WI38 (cell line): Measurements from ENCODE around the gene ANKRD36.
"Not testable (repeated sequence)": the region's sequence is repeated elsewhere in the genome, so short reads cannot be mapped to it uniquely, and the experiment has no call there.

Experiments used
- H3K4me3 ChIP-seq: 2 replicates; pipeline ENCODE4 v1.5.1; 2011; ENCODE audit warnings: low read depth, mild to moderate bottlenecking, control low read depth, low read length
- TF ChIP-seq, protein P1 (sequence below): IDR thresholded peaks from 2 replicates; pipeline ENCODE4 v1.5.1; 2012; ENCODE audit warnings: low read depth, mild to moderate bottlenecking, control low read depth, low read length

ANKRD36 gene

DNA sequence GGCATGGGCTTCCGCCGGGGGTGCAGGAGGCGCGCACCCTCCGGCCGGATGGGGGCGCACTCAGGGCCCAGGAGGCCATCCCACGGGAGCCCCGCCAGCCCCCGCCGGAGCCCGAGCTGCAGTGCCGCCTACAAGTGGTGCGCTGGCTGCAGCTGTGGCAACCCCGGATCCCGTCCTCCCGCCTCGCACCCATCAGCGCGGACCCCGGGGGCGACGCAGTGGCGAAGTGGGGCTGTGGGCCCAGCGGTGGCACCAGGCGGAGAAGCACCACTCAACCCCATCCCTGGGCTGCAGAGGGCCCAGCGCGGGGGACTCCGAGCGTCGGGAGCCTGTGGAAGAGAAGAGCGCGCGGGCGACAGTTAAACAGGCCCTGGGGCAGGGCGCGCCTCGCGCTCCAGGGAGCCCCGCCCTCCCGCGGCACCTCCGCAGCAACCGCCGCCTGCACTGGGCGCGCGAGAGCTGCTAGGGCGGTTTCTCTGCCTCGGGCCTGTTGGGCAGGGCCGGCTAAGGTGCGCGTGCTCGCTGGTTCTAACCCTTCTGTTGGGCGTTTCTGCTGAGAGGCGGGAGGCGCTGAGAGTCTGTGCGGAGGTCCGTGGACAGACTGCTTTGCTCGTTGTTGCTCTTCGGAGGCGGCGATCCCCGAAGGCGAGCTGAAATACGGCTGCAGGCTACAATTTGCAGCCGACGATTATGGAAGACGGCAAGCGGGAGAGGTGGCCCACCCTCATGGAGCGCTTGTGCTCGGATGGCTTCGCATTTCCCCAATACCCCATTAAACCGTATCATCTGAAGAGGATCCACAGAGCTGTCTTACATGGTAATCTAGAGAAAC is at the start of gene ANKRD36:
ANKRD36 (plus strand) TSS at position 104 of the 832 bp plus-strand sequence; CDS start at position 691, 587 bp downstream.
- peak within 1 kb of the TSS; percentile 62 for H3K4me3 ChIP-seq
- TF ChIP-seq, protein P1, sequence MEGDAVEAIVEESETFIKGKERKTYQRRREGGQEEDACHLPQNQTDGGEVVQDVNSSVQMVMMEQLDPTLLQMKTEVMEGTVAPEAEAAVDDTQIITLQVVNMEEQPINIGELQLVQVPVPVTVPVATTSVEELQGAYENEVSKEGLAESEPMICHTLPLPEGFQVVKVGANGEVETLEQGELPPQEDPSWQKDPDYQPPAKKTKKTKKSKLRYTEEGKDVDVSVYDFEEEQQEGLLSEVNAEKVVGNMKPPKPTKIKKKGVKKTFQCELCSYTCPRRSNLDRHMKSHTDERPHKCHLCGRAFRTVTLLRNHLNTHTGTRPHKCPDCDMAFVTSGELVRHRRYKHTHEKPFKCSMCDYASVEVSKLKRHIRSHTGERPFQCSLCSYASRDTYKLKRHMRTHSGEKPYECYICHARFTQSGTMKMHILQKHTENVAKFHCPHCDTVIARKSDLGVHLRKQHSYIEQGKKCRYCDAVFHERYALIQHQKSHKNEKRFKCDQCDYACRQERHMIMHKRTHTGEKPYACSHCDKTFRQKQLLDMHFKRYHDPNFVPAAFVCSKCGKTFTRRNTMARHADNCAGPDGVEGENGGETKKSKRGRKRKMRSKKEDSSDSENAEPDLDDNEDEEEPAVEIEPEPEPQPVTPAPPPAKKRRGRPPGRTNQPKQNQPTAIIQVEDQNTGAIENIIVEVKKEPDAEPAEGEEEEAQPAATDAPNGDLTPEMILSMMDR: peak; percentile 49; the same call in 1 of the 2 replicates

DNA sequence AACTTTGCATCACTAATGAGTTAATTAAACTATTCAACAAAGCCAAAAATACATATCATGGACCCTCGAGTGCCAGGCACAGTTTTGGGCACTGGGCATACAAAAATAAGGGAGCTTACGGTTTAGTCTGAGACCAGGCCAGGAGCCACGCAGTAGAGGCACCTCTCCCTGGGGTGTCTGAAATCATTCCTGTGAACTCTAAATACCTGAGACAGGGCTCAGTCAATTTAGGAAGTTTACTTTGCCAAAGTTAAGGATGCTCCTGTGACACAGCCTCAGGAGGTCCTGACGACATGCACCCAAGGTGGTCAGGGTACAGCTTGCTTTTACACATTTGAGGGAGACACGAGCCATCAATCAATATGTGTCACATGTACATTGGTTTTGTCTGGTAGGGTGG is 46.9 kb upstream of the ANKRD36 start:
- H3K4me3 ChIP-seq: not testable (repeated sequence)

DNA sequence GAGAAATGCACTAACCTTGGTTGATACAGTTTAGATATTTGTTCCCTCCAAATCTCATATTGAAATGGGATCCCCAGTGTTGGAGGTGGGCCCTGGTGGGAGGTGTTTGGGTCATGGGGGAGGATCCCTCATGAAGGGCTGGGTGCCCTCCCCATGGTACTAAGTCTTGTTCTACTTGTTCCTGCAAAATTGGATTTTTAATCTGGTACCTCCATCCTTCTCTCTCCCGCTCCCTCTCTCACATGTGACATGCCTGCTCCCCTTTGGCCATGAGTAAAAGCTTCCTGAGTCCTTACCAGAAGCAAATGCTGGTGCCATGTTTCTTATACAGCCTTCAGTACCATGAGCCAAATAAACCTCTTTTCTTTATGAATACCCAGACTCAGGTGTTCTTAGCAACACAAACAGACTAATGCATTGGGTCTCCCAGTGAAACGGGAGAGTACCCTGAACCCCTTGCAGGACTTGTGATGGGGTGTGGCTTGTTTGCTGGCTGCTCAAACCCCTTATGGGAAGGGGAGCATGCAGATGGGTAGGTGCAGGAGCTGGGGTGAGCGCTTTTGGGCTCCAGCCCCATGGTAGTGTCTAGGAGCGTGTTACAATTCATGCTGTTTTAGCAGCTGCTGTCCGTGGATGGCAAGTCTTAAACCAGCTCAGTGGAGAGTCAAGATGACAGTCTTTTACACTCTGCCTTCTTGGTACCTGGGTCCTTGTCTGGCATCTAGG is 45.5 kb upstream of the ANKRD36 start:
- TF ChIP-seq, protein P1: no peak
- no peak overlapping the region for H3K4me3 ChIP-seq

DNA sequence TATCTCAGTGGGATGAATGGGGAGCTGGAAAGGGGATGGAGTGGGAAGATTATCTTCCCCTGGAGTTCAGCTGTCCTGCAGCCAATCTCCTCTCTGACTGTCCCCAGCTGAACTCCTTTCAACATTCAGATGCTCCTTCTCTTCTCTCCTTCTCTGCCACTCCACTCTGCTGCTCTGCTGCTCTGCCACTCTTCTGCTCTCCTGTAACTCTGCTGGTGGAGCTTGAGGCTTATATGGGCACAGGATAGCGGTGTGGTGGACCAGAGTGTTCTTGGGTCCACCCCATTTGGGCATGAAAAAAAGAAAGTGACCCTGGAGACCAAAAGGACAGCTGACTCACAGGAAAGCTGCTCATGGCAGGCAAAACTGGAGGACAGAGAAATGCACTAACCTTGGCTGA is 44.9 kb upstream of the ANKRD36 start:
- TF ChIP-seq, protein P1: no peak
- H3K4me3 ChIP-seq: no peak overlapping the region

DNA sequence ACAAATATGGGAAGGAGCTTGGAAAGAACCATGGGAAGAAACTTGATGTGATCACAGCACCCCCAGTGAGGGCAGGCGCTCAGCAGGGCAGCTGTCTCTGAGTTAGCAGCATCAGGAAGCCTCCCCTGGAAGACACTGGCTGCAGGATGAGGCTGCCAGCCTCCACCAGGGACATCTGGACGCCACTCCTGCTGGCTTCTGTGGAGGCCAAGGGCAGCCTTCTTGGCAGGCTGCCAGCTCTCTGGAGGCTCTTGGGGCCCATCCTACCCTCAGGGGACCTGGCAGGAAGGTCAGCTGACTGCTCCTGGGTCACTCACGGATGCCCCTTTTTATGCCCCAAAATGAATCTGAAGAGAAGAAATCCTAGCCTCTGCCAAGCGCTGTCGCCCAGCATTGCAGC is 44.2 kb upstream of the ANKRD36 start:
- H3K4me3 ChIP-seq: not testable (repeated sequence)

DNA sequence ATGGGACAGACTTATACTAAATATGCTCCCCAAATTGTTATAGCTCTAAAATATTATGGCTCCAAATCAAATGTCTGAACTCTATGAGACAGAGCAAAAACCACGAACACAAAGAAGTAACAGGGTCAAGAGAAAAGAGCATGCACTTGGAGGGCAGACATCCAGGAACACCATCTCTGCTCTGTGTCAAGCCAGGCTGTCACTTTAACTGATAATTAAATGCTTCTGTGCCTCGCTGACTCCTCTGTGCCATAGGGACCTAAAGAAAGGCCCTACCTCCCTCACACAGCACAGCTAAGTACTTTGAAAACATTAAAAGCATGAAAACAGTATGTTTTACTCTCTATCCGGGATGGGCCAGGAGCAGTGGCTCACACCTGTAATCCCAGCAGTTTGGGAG is 42.0 kb upstream of the ANKRD36 start:
- not testable (repeated sequence) for H3K4me3 ChIP-seq

DNA sequence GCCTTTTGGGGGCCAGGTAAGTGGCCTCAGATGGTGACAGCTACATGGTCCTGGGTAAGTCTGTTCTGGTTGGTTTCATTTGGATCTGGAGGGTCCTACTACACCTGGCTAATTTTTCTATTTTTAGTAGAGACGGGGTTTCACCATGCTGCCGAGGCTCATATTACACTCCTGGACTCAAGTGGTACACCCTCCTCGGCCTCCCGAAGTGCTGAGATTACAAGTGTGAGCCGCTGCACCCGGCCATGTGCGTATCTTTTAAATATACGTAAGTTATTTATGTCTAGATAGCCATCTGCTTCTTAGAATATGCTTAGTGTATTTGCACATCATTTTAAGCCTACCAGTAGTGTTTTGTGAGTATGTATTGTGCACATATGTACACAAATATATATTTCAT is 35.7 kb upstream of the ANKRD36 start:
- not testable (repeated sequence) for H3K4me3 ChIP-seq

DNA sequence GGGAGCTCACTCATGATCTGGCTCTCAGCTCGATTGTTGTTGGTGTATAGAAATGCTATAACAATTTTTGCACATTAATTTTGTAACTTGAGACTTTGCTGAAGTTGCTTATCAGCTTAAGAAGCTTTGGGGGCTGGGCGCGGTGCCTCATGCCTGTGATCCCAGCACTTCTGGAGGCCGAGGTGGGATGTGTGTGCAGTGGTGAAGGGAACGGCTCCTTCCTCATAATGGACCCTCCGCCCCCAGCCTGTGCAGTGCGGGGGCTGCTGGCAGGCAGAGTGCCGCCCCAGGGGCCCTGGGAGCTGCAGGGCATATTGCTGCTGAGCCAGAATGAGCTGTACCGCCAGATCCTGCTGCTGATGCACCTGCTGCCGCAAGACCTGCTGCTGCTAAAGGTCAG is 32.1 kb upstream of the ANKRD36 start:
- not testable (repeated sequence) for H3K4me3 ChIP-seq

DNA sequence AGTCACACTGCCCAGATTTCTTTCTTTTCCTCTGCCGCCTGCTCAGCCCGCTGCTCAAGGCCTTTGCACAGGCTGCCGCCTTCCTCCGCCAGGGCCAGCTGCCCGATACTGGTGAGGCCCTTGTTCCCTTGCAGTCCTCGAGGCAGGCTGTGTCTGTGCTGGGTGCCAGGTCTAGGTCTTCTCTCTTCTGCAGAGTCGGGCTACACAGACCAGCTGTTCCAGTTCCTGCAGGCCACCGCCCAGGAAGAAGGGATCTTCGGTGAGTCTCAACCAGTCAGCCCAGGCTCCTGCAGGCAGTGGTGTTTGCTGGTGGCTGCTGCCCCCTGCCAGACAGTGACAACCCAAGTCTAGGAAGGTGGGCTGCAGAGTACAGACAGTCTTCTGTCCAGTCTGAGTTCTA is 30.7 kb upstream of the ANKRD36 start:
- H3K4me3 ChIP-seq: not testable (repeated sequence)

DNA sequence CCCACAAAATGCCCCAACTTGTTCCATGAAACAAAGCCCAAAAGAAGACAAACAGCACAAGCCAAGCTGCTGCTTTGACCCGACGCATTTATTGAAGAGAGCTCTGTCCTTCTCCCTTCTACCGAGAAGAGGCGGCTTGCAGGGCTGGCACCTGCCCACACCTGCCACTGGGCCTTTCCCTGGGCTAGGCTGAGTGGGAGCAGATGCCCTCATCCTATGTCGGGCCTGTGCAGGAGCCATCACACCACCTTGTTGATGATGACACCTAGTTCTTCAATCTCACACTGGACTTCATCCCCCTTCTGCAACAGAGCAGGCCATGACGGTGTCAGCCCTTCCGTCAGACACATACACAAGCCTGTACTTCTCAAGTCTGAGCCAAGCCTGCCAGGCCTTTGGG is 29.4 kb upstream of the ANKRD36 start:
- H3K4me3 ChIP-seq: not testable (repeated sequence)

DNA sequence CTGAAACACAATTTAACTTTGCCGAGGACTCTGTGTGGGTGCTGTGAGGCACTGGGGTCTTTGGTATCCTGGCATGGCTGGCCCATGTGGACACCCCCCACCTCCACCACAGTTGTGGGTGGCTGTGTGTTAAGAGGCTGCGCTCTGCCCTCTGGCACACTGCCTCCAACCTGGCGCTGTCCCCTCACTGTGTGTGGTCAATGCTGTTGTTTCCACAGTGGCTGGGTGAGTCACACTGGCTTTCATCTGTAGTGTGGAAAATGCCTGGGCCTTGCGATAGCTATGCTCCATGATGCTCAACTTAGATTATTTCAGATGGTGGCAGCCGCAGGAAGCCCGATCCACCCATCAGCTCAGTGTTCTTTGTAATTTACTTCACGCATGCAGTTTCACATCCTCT is 27.9 kb upstream of the ANKRD36 start:
- not testable (repeated sequence) for H3K4me3 ChIP-seq

DNA sequence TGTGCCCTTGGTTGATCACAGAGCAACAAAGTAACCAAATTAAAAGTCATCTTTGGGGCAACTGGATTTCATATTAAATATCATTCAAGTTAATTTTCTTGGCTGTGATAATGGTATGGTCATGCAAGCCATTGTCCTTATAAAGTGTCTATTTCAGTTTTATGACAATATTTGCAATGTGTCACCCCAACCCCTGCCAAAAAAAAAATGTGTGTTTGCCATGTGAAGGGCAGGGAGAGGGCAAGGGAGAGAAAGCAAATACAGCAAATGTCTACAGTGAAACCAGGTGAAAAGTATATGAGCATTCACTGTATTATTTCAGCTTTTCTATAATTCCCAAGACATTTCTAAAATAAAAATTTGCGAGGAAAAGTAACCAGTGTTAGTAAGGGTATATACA is 24.2 kb upstream of the ANKRD36 start:
- not testable (repeated sequence) for H3K4me3 ChIP-seq

DNA sequence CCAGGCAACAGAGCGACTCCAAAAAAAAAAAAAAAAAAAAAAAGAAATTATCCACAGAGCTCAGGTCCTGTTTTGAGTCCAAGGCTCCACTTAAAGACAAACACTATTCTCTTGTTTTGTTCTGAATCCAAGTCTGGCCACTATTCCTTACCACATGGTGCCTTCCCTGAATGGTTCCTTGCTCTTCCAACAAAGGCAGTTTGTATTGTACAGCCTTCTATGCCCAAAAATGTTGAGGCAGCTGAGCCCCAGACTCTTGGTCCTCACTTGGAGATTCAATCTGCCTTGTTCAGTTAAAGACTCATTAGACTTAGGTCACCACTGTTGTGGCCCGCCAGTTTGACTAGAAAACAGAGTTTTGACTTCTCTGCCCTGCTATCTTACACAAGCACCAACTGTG is 20.0 kb upstream of the ANKRD36 start:
- H3K4me3 ChIP-seq: not testable (repeated sequence)

DNA sequence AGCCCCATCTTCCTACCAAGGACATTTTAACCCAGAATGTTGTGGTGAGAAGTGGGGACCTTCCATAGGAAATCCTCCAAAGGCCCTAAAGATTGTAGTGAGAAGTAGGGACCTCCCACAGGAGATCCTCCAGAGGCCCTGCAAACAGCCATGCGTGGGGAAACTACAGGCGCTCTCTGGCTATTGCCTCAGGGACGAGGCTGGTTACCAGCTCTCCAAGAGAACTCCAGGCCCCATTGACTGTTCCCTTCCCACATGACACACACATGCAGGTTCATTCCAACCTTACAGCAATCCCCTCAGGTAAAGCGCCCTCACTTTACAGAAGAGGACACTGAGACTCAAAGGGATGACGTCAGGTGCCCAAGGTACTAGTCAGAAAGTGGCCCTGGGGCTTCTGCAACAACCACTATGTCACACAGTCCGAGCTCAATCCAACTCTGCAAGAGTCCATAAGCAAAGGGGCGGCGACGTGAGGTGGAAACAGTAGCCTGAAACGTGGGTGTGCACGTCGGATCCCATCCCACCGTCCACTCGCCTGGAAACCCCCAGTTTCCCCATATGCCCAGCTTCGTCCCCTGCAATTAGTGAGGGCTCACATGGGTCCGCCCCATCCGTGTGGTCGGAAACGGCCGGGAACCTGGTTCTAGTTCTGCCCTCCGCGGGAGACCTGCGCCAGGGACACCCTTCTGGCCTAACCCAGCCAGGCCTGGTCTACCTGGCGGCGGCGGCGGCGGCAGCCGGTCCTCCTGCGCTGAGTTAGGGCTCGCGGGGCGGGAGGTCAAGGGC is 18.8 kb upstream of the ANKRD36 start:
- not testable (repeated sequence) for H3K4me3 ChIP-seq

DNA sequence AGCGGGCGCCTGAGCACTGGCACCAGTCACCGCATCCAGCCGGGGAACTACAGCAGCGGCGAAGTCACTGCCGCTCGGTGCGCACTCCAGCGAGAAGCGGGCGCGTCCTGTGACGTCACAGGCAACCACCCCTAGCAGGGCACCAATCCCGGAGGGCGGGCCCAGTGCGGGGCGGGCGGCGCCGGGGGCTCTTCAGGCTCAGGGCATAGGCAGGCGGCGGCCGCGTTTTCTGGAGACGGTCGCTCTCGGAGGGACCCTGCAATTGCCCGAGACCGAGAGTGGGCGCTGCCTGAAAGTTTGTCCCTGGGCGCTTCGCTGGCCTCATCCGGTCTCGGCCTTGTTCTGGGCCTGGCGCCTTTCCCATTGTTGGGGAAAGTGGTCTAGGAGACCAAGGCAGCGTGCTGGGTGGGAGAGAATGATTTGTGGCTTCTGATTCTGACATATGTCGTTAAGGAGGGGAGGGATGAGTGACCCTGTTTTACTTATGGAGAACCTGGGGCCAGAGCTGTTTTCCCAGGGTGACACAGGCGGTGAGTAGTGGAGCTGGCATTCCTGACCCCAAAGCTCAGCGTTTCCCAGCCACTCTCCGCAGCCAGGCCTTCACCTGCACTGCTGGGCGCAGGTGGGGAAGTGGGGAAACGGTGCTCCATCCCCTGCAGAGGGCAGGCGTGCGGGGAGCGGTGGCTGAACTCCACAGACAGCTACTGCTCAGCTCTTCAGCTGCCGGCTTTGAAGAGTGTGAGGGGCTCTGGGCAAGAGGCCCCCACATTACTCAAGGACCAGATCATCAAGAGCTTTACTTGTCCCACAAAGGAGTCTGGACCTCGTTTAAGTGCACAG is 18.0 kb upstream of the ANKRD36 start, which contains the start of gene FAHD2B:
FAHD2B (minus strand) TSS at position 111 of the 840 bp plus-strand sequence. CDS start 3,176 bp downstream, outside the sequence.
- H3K4me3 ChIP-seq: peak within 1 kb of the TSS; percentile 35
